SK-N-SH (cell line): ENCODE results near the gene HMGXB4. TPM values are rescaled to one million over a fixed set of nuclear protein-coding genes. Genes with fewer than 3 reads are reported as not detected.

Experiments used
- polyA plus RNA-seq, 3 experiments: library from polyadenylated mRNA; depleted of rRNA; stranded (reverse); fragments of >200 nt; gene quantifications; 2 replicates each; pipeline ENCODE4 v1.2.3, GENCODE V29; 2012
- small RNA-seq, 7 experiments: library from RNA; depleted of rRNA; stranded (forward); fragments of <200 nt; gene quantifications; one replicate each; pipeline ENCODE3, GENCODE V24; 2012

HMGXB4 gene
- polyA plus RNA-seq, 1 of the 3 experiments (the other 2 are of a cell fraction), result 16.5 TPM

Small RNA genes lying within 50 kb of the gene (small RNA-seq; reads per million reads assigned to genes)
- 0 to 10.8 (median 8.6) reads per million in 7 experiments for gene MIR3909
- 0 reads per million in 7 experiments for gene MIR6069
- 0 to 0.13 (median 0) reads per million in 7 experiments for gene RNU7-167P

Other genes with a start within 250 kb of the HMGXB4 start
- not detected in 2 replicates for gene ISX, start 191.3 kb upstream of the HMGXB4 start, polyA plus RNA-seq (2012; rRNA removed)
- 26.9 and 28.7 TPM in 2 replicates for gene TOM1, start 42.4 kb downstream of the HMGXB4 start, polyA plus RNA-seq (2012; rRNA removed)
- gene HMOX1, start 123.6 kb downstream of the HMGXB4 start, polyA plus RNA-seq (2012; rRNA removed), result 12.9 and 13.7 TPM in 2 replicates
- 31.6 and 42.9 TPM in 2 replicates for gene MCM5, start 142.6 kb downstream of the HMGXB4 start, polyA plus RNA-seq (2012; rRNA removed)